ENCODE data around the gene NOTCH1.

DNA sequence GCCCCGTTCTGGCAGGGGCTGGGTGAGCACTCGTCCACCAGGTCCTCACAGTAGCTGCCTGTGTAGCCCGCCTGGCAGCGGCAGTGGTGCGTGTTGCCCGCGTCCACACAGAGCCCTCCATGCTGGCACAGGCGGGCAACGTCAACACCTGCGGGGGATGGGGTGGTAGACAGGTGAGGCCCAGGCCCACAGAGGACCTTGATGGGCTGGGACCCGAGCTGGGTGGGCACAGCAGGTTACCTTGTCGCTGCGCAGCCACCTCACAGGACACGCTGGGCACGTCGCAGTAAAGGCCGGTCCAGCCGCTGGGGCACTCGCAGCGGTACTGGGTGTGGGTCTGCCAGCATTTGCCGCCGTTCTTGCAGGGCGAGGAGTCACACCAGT, 37.9 kb downstream of the NOTCH1 start:
- TF ChIP-seq POLR2A (IDR thresholded peaks at IDR 0.05) (no peak), POLR2AphosphoS5 (IDR thresholded peaks at IDR 0.05) (no peak)
- TF ChIP-seq, protein P1, sequence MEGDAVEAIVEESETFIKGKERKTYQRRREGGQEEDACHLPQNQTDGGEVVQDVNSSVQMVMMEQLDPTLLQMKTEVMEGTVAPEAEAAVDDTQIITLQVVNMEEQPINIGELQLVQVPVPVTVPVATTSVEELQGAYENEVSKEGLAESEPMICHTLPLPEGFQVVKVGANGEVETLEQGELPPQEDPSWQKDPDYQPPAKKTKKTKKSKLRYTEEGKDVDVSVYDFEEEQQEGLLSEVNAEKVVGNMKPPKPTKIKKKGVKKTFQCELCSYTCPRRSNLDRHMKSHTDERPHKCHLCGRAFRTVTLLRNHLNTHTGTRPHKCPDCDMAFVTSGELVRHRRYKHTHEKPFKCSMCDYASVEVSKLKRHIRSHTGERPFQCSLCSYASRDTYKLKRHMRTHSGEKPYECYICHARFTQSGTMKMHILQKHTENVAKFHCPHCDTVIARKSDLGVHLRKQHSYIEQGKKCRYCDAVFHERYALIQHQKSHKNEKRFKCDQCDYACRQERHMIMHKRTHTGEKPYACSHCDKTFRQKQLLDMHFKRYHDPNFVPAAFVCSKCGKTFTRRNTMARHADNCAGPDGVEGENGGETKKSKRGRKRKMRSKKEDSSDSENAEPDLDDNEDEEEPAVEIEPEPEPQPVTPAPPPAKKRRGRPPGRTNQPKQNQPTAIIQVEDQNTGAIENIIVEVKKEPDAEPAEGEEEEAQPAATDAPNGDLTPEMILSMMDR (IDR thresholded peaks at IDR 0.05) = no peak

All from gastroesophageal sphincter (tissue), 3 donors.